Thyroid gland (tissue), 4 donors: Measurements from ENCODE around the gene ARHGEF25. TPM values are rescaled to one million over a fixed set of nuclear protein-coding genes. Genes with fewer than 3 reads are reported as not detected.
A peak's percentile ranks its signal among the peaks of the same experiment; 100 is the strongest.
"Not testable (repeated sequence)": the region's sequence is repeated elsewhere in the genome, so short reads cannot be mapped to it uniquely, and the experiment has no call there.

ENCODE experiments used
- DNase-seq, 2 donors: peaks; one replicate each; pipeline ENCODE4 v3.0.0-alpha.2; 2019
- H3K27ac ChIP-seq, 3 donors: fragments of 200-600 bp; sonication (generic); 1 replicate in 2 of 3; 2 replicates in 1 of 3; pipeline ENCODE4 v1.5.1; 2016 to 2019; ENCODE audit warnings: mild to moderate bottlenecking in 1 of 3, moderate library complexity in 1 of 3
- H3K27me3 ChIP-seq: fragments of 200-600 bp; sonication (generic); one replicate; pipeline ENCODE4 v1.5.1; 2019
- H3K36me3 ChIP-seq, 2 donors: fragments of 200-600 bp; sonication (generic); one replicate each; pipeline ENCODE4 v1.5.1; 2016 to 2019
- H3K4me1 ChIP-seq, 2 donors: fragments of 200-600 bp; sonication (generic); one replicate each; pipeline ENCODE4 v1.5.1; 2017 to 2019
- H3K4me3 ChIP-seq, 3 donors: fragments of 200-600 bp; sonication (generic); replicated peaks in 1 of 3; 1 replicate in 2 of 3; 2 replicates in 1 of 3; pipeline ENCODE4 v1.5.1; 2016; ENCODE audit warnings: mild to moderate bottlenecking in 1 of 3
- H3K9me3 ChIP-seq: fragments of 200-600 bp; sonication (generic); one replicate; pipeline ENCODE4 v1.5.1; 2017
- POLR2A ChIP-seq, 2 donors: fragments of 450-650 bp; IDR thresholded peaks; one replicate each; pipeline ENCODE4 v1.6.1; 2017; ENCODE audit warnings: antibody characterized with exemption in 2 of 2, mild to moderate bottlenecking in 2 of 2, moderate library complexity in 1 of 2
- WGBS, 2 donors: methylation state at CpG; one replicate each; pipeline ENCODE4 v1.1.5; 2017; 5-methylcytosine and 5-hydroxymethylcytosine counted together
- intact Hi-C: fragments of 100-400 bp; cut with DNase I; formaldehyde crosslinking; loops from one replicate; pipeline ENCODE4 v1.15.1; 2023
- total RNA-seq, 4 donors: library from RNA; depleted of rRNA; stranded (reverse); fragments of >200 nt; gene quantifications; one replicate each; pipeline ENCODE4 v1.2.3, GENCODE V29; 2016
- TF ChIP-seq, protein P1 (sequence below), 6 experiments: fragments of 200-600 bp in 3 of 6; fragments of 450-650 bp in 3 of 6; sonication (generic) in 3 of 6; IDR thresholded peaks; one replicate each; pipeline ENCODE4 v1.5.1; 2016 to 2019; ENCODE audit warnings: antibody characterized with exemption in 6 of 6, mild to moderate bottlenecking in 2 of 6, inconsistent platforms in 1 of 6, moderate library complexity in 1 of 6

The ARHGEF25 gene
- total RNA-seq, 4 donors from 2014 or later: 3.3 to 25.8 (median 3.9) TPM

DNA sequence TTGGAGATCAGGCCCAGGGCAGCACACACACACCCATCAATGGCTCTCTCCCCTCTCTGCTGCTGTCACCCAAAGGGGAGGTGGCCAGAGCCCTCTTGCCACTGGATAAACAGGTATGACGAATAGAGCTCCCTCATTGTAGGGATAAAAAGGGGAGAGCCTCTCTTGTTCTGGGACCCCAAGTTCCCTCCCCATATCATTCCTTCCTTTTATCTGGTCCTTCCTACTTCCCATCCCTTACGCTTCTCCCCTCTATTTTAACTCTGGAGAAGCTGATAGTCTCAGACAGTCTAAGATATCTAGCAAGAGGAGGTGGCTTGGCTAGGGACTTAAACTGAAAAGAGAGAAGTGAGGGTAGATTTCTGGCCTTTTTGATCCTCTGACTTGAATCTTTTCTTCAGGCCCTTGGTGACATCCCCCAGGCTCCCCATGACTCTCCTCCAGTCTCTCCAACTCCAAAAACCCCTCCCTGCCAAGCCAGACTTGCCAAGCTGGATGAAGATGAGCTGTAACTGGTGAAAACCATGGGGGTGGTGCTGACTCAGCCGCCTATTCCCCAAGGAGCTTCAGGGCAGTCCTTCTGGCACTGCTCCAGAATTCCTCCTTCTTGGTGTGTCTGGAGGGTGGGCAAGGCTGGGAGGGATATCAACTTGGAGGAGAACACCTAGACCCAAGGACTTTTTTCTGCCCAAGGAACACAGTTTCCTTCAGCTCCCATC, 5.3 kb downstream of the ARHGEF25 start:
- Histone ChIP-seq H3K9me3 (no peaks in the 10 kb centered on the region), H3K4me1 (peaks cover 8 to 23% of the 10 kb centered on the region in 2 donors), H3K4me3 (no peak overlapping the region), H3K36me3 (no peaks in the 10 kb centered on the region), H3K27ac (no peak overlapping the region), H3K27me3 (peaks cover 18% of the 10 kb centered on the region)
- no peak for TF ChIP-seq POLR2A (IDR thresholded peaks at IDR 0.05)
- TF ChIP-seq, protein P1, sequence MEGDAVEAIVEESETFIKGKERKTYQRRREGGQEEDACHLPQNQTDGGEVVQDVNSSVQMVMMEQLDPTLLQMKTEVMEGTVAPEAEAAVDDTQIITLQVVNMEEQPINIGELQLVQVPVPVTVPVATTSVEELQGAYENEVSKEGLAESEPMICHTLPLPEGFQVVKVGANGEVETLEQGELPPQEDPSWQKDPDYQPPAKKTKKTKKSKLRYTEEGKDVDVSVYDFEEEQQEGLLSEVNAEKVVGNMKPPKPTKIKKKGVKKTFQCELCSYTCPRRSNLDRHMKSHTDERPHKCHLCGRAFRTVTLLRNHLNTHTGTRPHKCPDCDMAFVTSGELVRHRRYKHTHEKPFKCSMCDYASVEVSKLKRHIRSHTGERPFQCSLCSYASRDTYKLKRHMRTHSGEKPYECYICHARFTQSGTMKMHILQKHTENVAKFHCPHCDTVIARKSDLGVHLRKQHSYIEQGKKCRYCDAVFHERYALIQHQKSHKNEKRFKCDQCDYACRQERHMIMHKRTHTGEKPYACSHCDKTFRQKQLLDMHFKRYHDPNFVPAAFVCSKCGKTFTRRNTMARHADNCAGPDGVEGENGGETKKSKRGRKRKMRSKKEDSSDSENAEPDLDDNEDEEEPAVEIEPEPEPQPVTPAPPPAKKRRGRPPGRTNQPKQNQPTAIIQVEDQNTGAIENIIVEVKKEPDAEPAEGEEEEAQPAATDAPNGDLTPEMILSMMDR (IDR thresholded peaks at IDR 0.05): no peak
- DNase-seq: no peak
- intact Hi-C loops: no loop called here
- 77 to 80% methylated on average over 3 of the region's 3 CpGs for WGBS, 2 donors

DNA sequence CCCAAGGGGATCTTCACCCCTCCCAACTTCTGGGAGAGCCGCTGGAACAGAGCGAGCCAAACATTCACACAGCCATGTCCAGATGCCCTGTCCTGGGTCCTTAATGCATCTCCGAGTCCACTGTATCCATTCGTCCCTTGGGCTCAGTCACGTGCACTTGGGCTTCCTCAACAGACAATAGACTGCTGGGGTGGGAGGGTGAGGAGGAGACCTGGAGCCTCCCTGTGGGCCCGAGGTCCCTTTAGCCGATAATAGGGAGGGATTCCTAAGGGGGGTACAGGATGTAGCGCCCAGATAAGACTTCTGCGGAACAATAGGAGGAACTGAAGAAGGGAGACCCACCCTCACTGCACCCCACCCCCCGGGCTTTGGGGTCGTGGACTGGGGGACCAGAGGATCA, 6.7 kb downstream of the ARHGEF25 start:
- intact Hi-C loops: no loop called here
- Histone ChIP-seq H3K9me3 (no peaks in the 10 kb centered on the region), H3K4me3 (no peak overlapping the region), H3K27ac (no peak overlapping the region), H3K4me1 (peaks cover 6 to 20% of the 10 kb centered on the region in 2 donors), H3K27me3 (peaks cover 23% of the 10 kb centered on the region), H3K36me3 (no peaks in the 10 kb centered on the region)
- TF ChIP-seq POLR2A (IDR thresholded peaks at IDR 0.05): no peak
- TF ChIP-seq, protein P1 (IDR thresholded peaks at IDR 0.05): no peak
- 48 to 50% methylated on average over 11 of the region's 11 CpGs for WGBS, 2 donors
- DNase-seq: no peak

DNA sequence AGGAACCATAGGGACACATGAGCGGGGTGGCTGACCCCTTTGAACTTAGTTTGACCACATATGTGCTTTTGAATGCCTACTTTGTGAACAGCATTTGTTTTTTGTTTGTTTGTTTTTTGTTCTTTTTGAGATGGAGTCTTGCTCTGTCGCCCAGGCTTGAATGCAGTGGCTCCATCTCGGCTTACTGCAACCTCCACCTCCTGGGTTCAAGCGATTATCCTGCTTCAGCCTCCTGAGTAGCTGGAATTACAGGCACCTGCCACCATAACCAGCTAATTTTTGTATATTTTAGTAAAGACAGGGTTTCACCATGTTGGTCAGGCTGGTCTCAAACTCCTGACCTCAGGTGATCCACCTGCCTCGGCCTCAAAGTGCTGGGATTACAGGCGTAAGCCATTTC, 7.2 kb downstream of the ARHGEF25 start:
- 92 to 95% methylated on average over 6 of the region's 6 CpGs for WGBS, 2 donors
- H3K27me3 ChIP-seq: peaks cover 23% of the 10 kb centered on the region
- intact Hi-C loops, H3K9me3 ChIP-seq, H3K4me3 ChIP-seq, DNase-seq, H3K27ac ChIP-seq, H3K36me3 ChIP-seq: not testable (repeated sequence)
- peaks cover 6 to 20% of the 10 kb centered on the region in 2 donors for H3K4me1 ChIP-seq

DNA sequence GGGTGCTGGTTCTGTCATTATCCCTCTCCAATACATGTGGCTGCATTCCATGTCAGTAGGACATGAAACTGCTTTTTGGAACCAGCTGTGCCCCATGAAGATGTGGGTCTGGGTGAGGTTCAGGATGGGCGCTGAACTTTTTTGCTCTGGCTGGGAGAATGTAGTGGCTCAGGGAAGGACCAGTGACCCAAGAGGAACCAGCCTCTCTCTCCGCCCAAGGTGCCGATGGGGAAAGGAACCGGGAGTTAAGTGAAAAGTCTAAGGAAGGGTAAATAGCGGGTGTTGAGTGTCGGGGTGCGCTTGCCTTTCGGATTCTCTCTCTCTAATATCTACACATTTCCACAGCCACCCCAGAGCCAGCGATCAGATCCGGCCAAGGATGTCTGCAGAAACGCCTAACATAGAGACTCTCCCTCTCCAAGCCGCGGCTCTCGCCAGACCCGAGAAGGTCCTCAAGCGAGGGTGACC, 7.8 kb downstream of the ARHGEF25 start:
- no peak for DNase-seq
- Histone ChIP-seq H3K4me3 (no peak overlapping the region), H3K9me3 (no peaks in the 10 kb centered on the region), H3K27me3 (peaks cover 23% of the 10 kb centered on the region), H3K27ac (no peak overlapping the region), H3K36me3 (no peaks in the 10 kb centered on the region), H3K4me1 (peaks cover 6 to 20% of the 10 kb centered on the region in 2 donors)
- TF ChIP-seq, protein P1 (IDR thresholded peaks at IDR 0.05): no peak
- no peak for TF ChIP-seq POLR2A (IDR thresholded peaks at IDR 0.05)
- 47 to 52% methylated on average over 13 to 16 of the region's 16 CpGs for whole genome bisulfite sequencing, 2 donors
- intact Hi-C loops: no loop called here

DNA sequence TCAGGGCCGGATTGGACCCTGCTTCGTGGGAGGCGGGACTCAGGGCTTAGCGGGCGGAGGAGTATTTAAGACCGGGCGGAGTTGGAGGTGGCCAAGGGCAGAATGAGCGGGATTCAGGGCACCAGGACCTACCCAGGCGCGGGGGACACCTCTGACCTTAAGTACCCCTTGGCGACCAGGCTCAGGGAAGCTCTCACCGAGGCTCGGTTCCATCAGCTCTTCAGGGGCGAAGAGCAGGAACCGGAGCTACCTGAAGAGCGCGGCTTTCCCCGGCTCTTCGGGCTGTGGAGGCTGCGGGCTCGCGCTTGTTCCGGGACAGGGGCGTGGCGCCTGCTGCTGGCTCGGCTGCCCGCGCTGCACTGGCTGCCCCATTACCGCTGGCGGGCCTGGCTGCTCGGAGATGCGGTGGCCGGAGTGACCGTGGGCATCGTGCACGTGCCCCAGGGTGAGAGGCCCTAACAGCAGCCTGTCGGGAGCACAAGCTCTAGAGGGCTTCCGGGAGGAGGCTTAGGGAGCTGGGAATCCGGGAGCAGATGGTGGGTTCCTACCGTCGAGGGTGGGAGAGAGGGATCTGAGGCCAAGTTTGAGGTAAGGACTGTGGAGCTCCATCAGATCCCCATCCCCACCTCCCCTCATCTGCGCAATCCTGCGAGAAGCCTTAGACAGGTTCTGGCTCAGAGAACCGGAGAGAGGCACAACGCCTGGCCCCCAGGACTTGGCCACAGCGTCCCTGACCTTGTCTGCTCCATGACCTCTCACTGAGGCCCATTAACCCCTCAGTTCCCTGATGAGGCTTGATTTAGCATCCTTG, 8.4 kb downstream of the ARHGEF25 start:
- Histone ChIP-seq H3K9me3 (no peaks in the 10 kb centered on the region), H3K4me3 (no peak overlapping the region), H3K27ac (no peak overlapping the region), H3K27me3 (peaks cover 23% of the 10 kb centered on the region), H3K36me3 (no peaks in the 10 kb centered on the region), H3K4me1 (peaks cover 6 to 20% of the 10 kb centered on the region in 2 donors)
- intact Hi-C loops: loop anchor here (5.0 kb wide), 2 partner anchors 37 to 162 kb away; partner anchors contain the start of genes GLI1 and INHBE
- TF ChIP-seq, protein P1 (IDR thresholded peaks at IDR 0.05): no peak
- no peak for TF ChIP-seq POLR2A (IDR thresholded peaks at IDR 0.05)
- WGBS, 2 donors: 8 to 16% methylated on average over 5 to 18 of the region's 46 CpGs
- DNase-seq: peak in 1 of 2 donors; percentile 35
